Fibroblast of lung (primary cell): ENCODE results near the gene STX1B. TPM values are rescaled to one million over a fixed set of nuclear protein-coding genes. Genes with fewer than 3 reads are reported as not detected.

Experiments
- DNase-seq, 2 donors: peaks; one replicate each; pipeline versions ENCODE4 v3.0.0 to v3.0.0-alpha.2; 2010; ENCODE audit warnings: low read depth in 2 of 2
- H2AFZ ChIP-seq: 2 replicates; pipeline ENCODE4 v1.5.1; 2012; ENCODE audit warnings: low read length, control low read depth, inconsistent platforms
- H3K27ac ChIP-seq: 2 replicates; pipeline ENCODE4 v1.5.1; 2011; ENCODE audit warnings: low read length, control low read depth; ENCODE audit not compliant: insufficient read depth
- H3K27me3 ChIP-seq: 2 replicates; pipeline ENCODE4 v1.5.1; 2011; ENCODE audit warnings: mild to moderate bottlenecking, low read length; ENCODE audit not compliant: control insufficient read depth, insufficient read depth
- H3K36me3 ChIP-seq: 2 replicates; pipeline ENCODE4 v1.5.1; 2011; ENCODE audit warnings: low read length; ENCODE audit not compliant: control insufficient read depth, insufficient read depth
- H3K4me1 ChIP-seq: 2 replicates; pipeline ENCODE4 v1.5.1; 2011; ENCODE audit warnings: low read length; ENCODE audit not compliant: control insufficient read depth, insufficient read depth; ENCODE audit errors: extremely low read depth
- H3K4me2 ChIP-seq: 2 replicates; pipeline ENCODE4 v1.5.1; 2011; ENCODE audit warnings: low read length, control low read depth; ENCODE audit not compliant: insufficient read depth; ENCODE audit errors: extremely low read depth
- H3K4me3 ChIP-seq, 4 experiments: fragments of 200-600 bp in 1 of 4; sonication (generic) in 1 of 4; replicated peaks in 1 of 4; 2 replicates each; pipeline ENCODE4 v1.5.1; 2011 to 2016; ENCODE audit warnings: low read length in 4 of 4, low read depth in 3 of 4, mild to moderate bottlenecking in 3 of 4, control low read depth in 2 of 4, inconsistent platforms in 1 of 4, mixed read lengths in 1 of 4; ENCODE audit not compliant: insufficient read depth in 1 of 4; ENCODE audit errors: control extremely low read depth in 1 of 4
- H3K79me2 ChIP-seq: 2 replicates; pipeline ENCODE4 v1.5.1; 2012; ENCODE audit warnings: mild to moderate bottlenecking, low read length, inconsistent platforms; ENCODE audit not compliant: control insufficient read depth, insufficient read depth
- H3K9ac ChIP-seq: 2 replicates; pipeline ENCODE4 v1.5.1; 2011; ENCODE audit warnings: mild to moderate bottlenecking, low read length, control low read depth; ENCODE audit not compliant: insufficient read depth
- H3K9me3 ChIP-seq: 2 replicates; pipeline ENCODE4 v1.5.1; 2012; ENCODE audit warnings: low read depth, low read length; ENCODE audit not compliant: control insufficient read depth, insufficient read depth
- H4K20me1 ChIP-seq: 2 replicates; pipeline ENCODE4 v1.5.1; 2011; ENCODE audit warnings: low read length; ENCODE audit not compliant: control insufficient read depth, insufficient read depth; ENCODE audit errors: extremely low read depth
- CTCF ChIP-seq, 2 donors: IDR thresholded peaks in 1 of 2; conservative IDR thresholded peaks in 1 of 2; 1 replicate in 1 of 2; 2 replicates in 1 of 2; pipeline ENCODE4 v1.5.1; 2011 to 2012; ENCODE audit warnings: low read length in 2 of 2, control low read depth in 1 of 2, inconsistent platforms in 1 of 2, low read depth in 1 of 2, mild to moderate bottlenecking in 1 of 2
- EZH2 ChIP-seq: IDR thresholded peaks from 2 replicates; pipeline ENCODE4 v1.5.1; 2012; ENCODE audit warnings: low read length, control low read depth, mild to moderate bottlenecking; ENCODE audit errors: missing control alignments
- polyA plus RNA-seq, 2 donors: library from polyadenylated mRNA; depleted of rRNA in 1 of 2; stranded (reverse) in 1 of 2; unstranded in 1 of 2; fragments of >200 nt; gene quantifications; 2 replicates each; pipeline ENCODE4 v1.2.1, GENCODE V29; 2011 to 2012; ENCODE audit warnings: missing spikeins in 1 of 2
- total RNA-seq: library from RNA; depleted of rRNA; stranded (reverse); fragments of >200 nt; gene quantifications from 2 replicates; pipeline ENCODE4 v1.2.1, GENCODE V29; 2014

The STX1B gene
- total and polyA plus RNA-seq, 2 donors (not counting 1 experiment from before 2014, with no cell fraction given), result 1.3 to 2.1 TPM

GRCh38 chr16:30997725-30998711, 12.4 kb downstream of the STX1B start:
- peak overlapping the region; percentile 22 to 67 (median 42) for H3K4me3 ChIP-seq
- H3K9ac ChIP-seq, result peak overlapping the region; percentile 71
- TF ChIP-seq EZH2, result no peak
- TF ChIP-seq CTCF (conservative IDR thresholded peaks at IDR 0.05 in 1 of 2, IDR thresholded peaks at IDR 0.05 in 1 of 2; ENCODE audit: low read depth in 1 of 2, low read length in 2 of 2), result no peak

GRCh38 chr16:30996985-30997724, 13.3 kb downstream of the STX1B start:
- no peak for TF ChIP-seq EZH2
- TF ChIP-seq CTCF (conservative IDR thresholded peaks at IDR 0.05 in 1 of 2, IDR thresholded peaks at IDR 0.05 in 1 of 2; ENCODE audit: low read depth in 1 of 2, low read length in 2 of 2), result no peak
- H3K4me3 ChIP-seq, result peak overlapping the region; percentile 55 to 71 (median 64)
- no peaks in the 10 kb centered on the region for H3K27me3 ChIP-seq
- H3K79me2 ChIP-seq, result no peaks in the 10 kb centered on the region
- peaks cover 4% of the 10 kb centered on the region for H3K36me3 ChIP-seq
- H4K20me1 ChIP-seq, result no peaks in the 10 kb centered on the region
- H3K9ac ChIP-seq, result peak overlapping the region; percentile 75
- H3K9me3 ChIP-seq, result no peaks in the 10 kb centered on the region
- H3K4me1 ChIP-seq, result peaks cover 21% of the 10 kb centered on the region
- peak overlapping the region; percentile 95 for H3K27ac ChIP-seq
- DNase-seq, result peak; percentile 64 to 69
- peak overlapping the region; percentile 96 for H3K4me2 ChIP-seq
- peak overlapping the region; percentile 85 for H2AFZ ChIP-seq

More at GRCh38 chr16:30997725-30998711, 12.4 kb downstream of the STX1B start:
- H3K27ac ChIP-seq, result peak overlapping the region; percentile 95
- H3K27me3 ChIP-seq, result no peaks in the 10 kb centered on the region
- H3K4me2 ChIP-seq, result peak overlapping the region; percentile 93
- no peak overlapping the region for H2AFZ ChIP-seq
- H3K9me3 ChIP-seq, result no peaks in the 10 kb centered on the region
- H4K20me1 ChIP-seq, result no peaks in the 10 kb centered on the region
- H3K79me2 ChIP-seq, result no peaks in the 10 kb centered on the region
- DNase-seq, result peak; percentile 59 to 92
- peaks cover 21% of the 10 kb centered on the region for H3K4me1 ChIP-seq
- peaks cover 4% of the 10 kb centered on the region for H3K36me3 ChIP-seq
